MM.1S (cell line): ENCODE data around the gene FRMD1.

Experiments
- DNase-seq: peaks from one replicate; pipeline ENCODE4 v3.0.0-alpha.2; 2015
- H2AFZ ChIP-seq: fragments of 300-600 bp; sonication (generic); 2 replicates; pipeline ENCODE4 v1.6.0; 2016; ENCODE audit warnings: antibody characterized with exemption, low read length
- H3F3A ChIP-seq: fragments of 300-600 bp; sonication (generic); 2 replicates; pipeline ENCODE4 v1.6.1; 2016; ENCODE audit warnings: mild to moderate bottlenecking, antibody characterized with exemption, low read length, moderate library complexity, mixed read lengths; ENCODE audit not compliant: insufficient read depth
- H3K27ac ChIP-seq: fragments of 300-600 bp; sonication (generic); 2 replicates; pipeline ENCODE4 v1.5.1; 2016; ENCODE audit warnings: mild to moderate bottlenecking, low read length
- H3K27me3 ChIP-seq: fragments of 300-600 bp; sonication (generic); replicated peaks from 2 replicates; pipeline ENCODE4 v1.6.0; 2016; ENCODE audit warnings: low read length; ENCODE audit not compliant: insufficient read depth
- H3K36me3 ChIP-seq: fragments of 300-600 bp; sonication (generic); replicated peaks from 2 replicates; pipeline ENCODE4 v1.6.1; 2016; ENCODE audit warnings: mild to moderate bottlenecking, low read length, mixed read lengths; ENCODE audit not compliant: insufficient read depth
- H3K4me1 ChIP-seq: fragments of 300-600 bp; sonication (generic); 2 replicates; pipeline ENCODE4 v1.6.1; 2016; ENCODE audit warnings: low read length, mixed read lengths
- H3K4me2 ChIP-seq: fragments of 300-600 bp; sonication (generic); 2 replicates; pipeline ENCODE4 v1.6.0; 2016; ENCODE audit warnings: low read depth, low read length
- H3K4me3 ChIP-seq: fragments of 300-600 bp; sonication (generic); 2 replicates; pipeline ENCODE4 v1.5.1; 2016; ENCODE audit warnings: low read length, mixed read lengths
- H3K79me2 ChIP-seq: fragments of 300-600 bp; sonication (generic); 2 replicates; pipeline ENCODE4 v1.6.1; 2016; ENCODE audit warnings: mixed run types, low read length, mixed read lengths
- H3K9ac ChIP-seq: fragments of 300-600 bp; sonication (generic); 2 replicates; pipeline ENCODE4 v1.6.1; 2016; ENCODE audit warnings: low read length, mixed read lengths
- H3K9me2 ChIP-seq: fragments of 300-600 bp; sonication (generic); replicated peaks from 2 replicates; pipeline ENCODE4 v1.6.1; 2016; ENCODE audit warnings: mild to moderate bottlenecking, low read length, mixed read lengths; ENCODE audit not compliant: insufficient read depth
- H3K9me3 ChIP-seq: fragments of 300-600 bp; sonication (generic); replicated peaks from 2 replicates; pipeline ENCODE4 v1.6.1; 2016; ENCODE audit warnings: mild to moderate bottlenecking, low read length, mixed read lengths; ENCODE audit not compliant: insufficient read depth
- H4K20me1 ChIP-seq: fragments of 300-600 bp; sonication (generic); 2 replicates; pipeline ENCODE4 v1.6.1; 2016; ENCODE audit warnings: mild to moderate bottlenecking, low read length, moderate library complexity, mixed read lengths; ENCODE audit not compliant: insufficient read depth
- CTCF ChIP-seq: fragments of 300-600 bp; sonication (generic); IDR thresholded peaks from 2 replicates; pipeline ENCODE4 v1.5.1; 2016; ENCODE audit warnings: antibody characterized with exemption, low read length, mixed read lengths
- EZH2 ChIP-seq: fragments of 300-600 bp; sonication (generic); optimal IDR thresholded peaks from 2 replicates; pipeline ENCODE3; 2017; ENCODE audit warnings: low read depth, mild to moderate bottlenecking, antibody characterized with exemption, low read length, mixed read lengths
- EZH2phosphoT487 ChIP-seq: fragments of 300-600 bp; sonication (generic); IDR thresholded peaks from 2 replicates; pipeline ENCODE4 v1.6.1; 2018; ENCODE audit warnings: antibody characterized with exemption, low read length

Gene FRMD1

GRCh38 chr6:168072730-168073129 lies 6.3 kb downstream of the FRMD1 start:
- TF ChIP-seq CTCF (no peak), EZH2 (no peak), EZH2phosphoT487 (no peak)
- no peak overlapping the region for H2AFZ ChIP-seq
- no peaks in the 10 kb centered on the region for H3K9me2 ChIP-seq
- H3K27ac ChIP-seq: no peak overlapping the region
- no peak overlapping the region for H3K4me2 ChIP-seq
- H3K27me3 ChIP-seq: no peaks in the 10 kb centered on the region
- H3K9me3 ChIP-seq: no peaks in the 10 kb centered on the region
- H3K79me2 ChIP-seq: no peaks in the 10 kb centered on the region
- DNase-seq: no peak
- H3K9ac ChIP-seq: no peak overlapping the region
- H3K4me1 ChIP-seq: no peaks in the 10 kb centered on the region
- no peaks in the 10 kb centered on the region for H4K20me1 ChIP-seq
- no peaks in the 10 kb centered on the region for H3K36me3 ChIP-seq
- H3F3A ChIP-seq: no peaks in the 10 kb centered on the region
- H3K4me3 ChIP-seq: no peak overlapping the region

- no peaks in the 10 kb centered on the region for H3K79me2 ChIP-seq
- no peaks in the 10 kb centered on the region for H3K4me1 ChIP-seq
- no peak for DNase-seq
- H2AFZ ChIP-seq: no peak overlapping the region
- H3F3A ChIP-seq: no peaks in the 10 kb centered on the region
- TF ChIP-seq EZH2: no peak
- no peak for TF ChIP-seq EZH2phosphoT487
- TF ChIP-seq CTCF: no peak
- no peaks in the 10 kb centered on the region for H4K20me1 ChIP-seq
- no peak overlapping the region for H3K27ac ChIP-seq
- no peaks in the 10 kb centered on the region for H3K36me3 ChIP-seq
- H3K9ac ChIP-seq: no peak overlapping the region
- H3K9me2 ChIP-seq: no peaks in the 10 kb centered on the region
- H3K27me3 ChIP-seq: no peaks in the 10 kb centered on the region
- H3K4me2 ChIP-seq: no peak overlapping the region
- no peak overlapping the region for H3K4me3 ChIP-seq
- H3K9me3 ChIP-seq: no peaks in the 10 kb centered on the region
These were observed 6.8 kb downstream of the FRMD1 start for GRCh38 chr6:168072261-168072660.

GRCh38 chr6:168071620-168072019 lies 7.4 kb downstream of the FRMD1 start:
- H3K4me2 ChIP-seq: no peak overlapping the region
- no peak overlapping the region for H3K9ac ChIP-seq
- H3K4me3 ChIP-seq: no peak overlapping the region
- no peaks in the 10 kb centered on the region for H3K4me1 ChIP-seq
- no peaks in the 10 kb centered on the region for H4K20me1 ChIP-seq
- no peak for DNase-seq
- H3K9me2 ChIP-seq: no peaks in the 10 kb centered on the region
- H3K27me3 ChIP-seq: no peaks in the 10 kb centered on the region
- no peak overlapping the region for H2AFZ ChIP-seq
- no peaks in the 10 kb centered on the region for H3F3A ChIP-seq
- H3K27ac ChIP-seq: no peak overlapping the region
- H3K36me3 ChIP-seq: no peaks in the 10 kb centered on the region
- no peaks in the 10 kb centered on the region for H3K9me3 ChIP-seq
- TF ChIP-seq CTCF (peak; percentile 21), EZH2phosphoT487 (no peak), EZH2 (no peak)
- no peaks in the 10 kb centered on the region for H3K79me2 ChIP-seq
